GM19438 (cell line): ENCODE measurements around the gene CACNB2.

Experiments used
- ATAC-seq: cut with Tn5 transposase; IDR thresholded peaks from one replicate; pipeline ENCODE4 v1.9.1; 2021; ENCODE audit warnings: low read depth; ENCODE audit not compliant: unreplicated experiment

Gene CACNB2

DNA sequence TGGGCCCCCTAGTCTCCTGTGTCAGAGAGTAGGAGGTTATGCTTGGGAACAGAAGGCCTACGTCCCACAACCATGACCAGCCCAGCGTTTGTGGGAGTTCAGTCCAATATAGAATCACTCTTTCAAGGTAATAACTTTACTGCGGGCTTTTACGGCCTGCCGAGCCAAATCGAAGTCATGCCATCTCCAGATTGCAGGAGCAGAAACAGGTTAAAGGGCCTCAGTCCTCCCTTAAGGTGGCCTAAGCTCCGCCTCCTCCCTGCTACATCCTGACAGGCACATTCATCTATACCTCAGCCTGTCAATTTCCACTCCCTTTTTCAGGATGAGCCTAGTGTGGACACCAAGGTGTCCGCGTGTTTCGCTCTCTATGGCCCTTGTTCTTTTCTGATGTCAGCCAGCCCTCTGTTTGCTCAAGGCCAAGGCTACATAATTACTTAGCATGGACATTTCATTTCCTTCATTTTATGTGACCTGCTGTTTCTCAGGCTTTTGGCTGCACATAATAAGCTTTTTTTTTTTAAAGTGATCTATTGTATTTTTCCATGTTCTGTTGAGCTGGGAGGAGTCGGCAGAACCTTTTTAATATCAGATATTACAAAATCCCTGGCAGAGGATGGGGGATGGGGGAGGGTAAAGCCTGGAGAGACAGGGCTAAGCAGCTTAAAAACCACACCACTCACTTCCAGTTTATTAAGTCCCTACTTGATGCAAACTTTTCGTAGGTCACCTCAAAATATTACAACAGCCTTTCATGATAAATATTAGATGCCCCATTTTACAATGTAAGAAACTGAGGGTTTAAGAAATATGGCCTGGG, 84.6 kb downstream of the CACNB2 start:
- no peak for ATAC-seq

- ATAC-seq = no peak
These were observed 86.1 kb downstream of the CACNB2 start for GRCh38 chr10:18226336-18226735.

DNA sequence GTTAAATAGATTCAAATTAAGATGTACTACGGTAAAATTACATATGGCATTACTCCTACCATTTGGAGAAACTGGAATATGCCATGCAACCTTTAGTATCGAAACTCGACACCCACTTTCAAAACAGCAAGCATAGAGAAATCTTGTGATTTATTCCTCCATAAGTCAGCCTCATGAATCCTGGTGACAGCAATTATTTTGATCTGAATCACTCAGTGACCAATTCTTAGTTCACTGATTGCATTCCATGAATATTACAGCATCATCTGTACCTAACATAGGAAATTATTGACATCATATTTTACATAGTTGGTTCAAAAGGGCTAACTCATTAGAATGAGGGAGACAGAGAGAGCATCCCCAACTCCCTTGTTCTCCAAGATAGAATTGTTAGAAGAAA, 89.6 kb downstream of the CACNB2 start:
- ATAC-seq = no peak

- ATAC-seq = no peak
These were observed 90.6 kb downstream of the CACNB2 start for GRCh38 chr10:18230794-18231193.

- ATAC-seq = no peak
These were observed 91.3 kb downstream of the CACNB2 start for GRCh38 chr10:18231480-18231879.

- no peak for ATAC-seq
These were observed 93.6 kb downstream of the CACNB2 start for GRCh38 chr10:18233775-18234174.

- ATAC-seq = no peak
These were observed 95.3 kb downstream of the CACNB2 start for GRCh38 chr10:18235477-18235876.

GRCh38 chr10:18236756-18237155, 96.5 kb downstream of the CACNB2 start:
- ATAC-seq = no peak

GRCh38 chr10:18238870-18239485, 98.8 kb downstream of the CACNB2 start:
- no peak for ATAC-seq

GRCh38 chr10:18240185-18240882, 100.1 kb downstream of the CACNB2 start:
- no peak for ATAC-seq

DNA sequence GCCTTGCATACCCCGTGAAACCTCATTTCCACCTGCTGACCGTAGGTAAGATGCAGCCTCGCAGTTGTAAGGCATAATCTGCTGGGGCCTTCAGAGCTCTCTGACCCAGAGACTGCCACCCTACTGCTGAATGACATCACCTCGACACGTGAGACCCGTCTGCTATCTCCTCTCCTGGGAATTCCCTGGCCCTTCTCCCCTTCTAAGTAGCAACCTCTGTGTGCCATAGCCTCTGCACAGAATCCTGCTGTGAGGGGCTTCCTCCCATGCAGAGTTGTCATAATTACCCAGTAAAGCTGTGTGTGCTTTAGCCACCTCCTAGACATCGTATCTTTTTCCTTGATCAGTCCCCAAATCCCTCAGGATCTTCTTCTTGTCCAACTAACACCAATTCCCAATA, 106.7 kb downstream of the CACNB2 start:
- no peak for ATAC-seq

GRCh38 chr10:18252086-18252485, 111.9 kb downstream of the CACNB2 start:
- ATAC-seq = no peak

GRCh38 chr10:18254086-18254485, 113.9 kb downstream of the CACNB2 start:
- no peak for ATAC-seq

GRCh38 chr10:18254692-18255091, 114.5 kb downstream of the CACNB2 start:
- ATAC-seq = no peak

DNA sequence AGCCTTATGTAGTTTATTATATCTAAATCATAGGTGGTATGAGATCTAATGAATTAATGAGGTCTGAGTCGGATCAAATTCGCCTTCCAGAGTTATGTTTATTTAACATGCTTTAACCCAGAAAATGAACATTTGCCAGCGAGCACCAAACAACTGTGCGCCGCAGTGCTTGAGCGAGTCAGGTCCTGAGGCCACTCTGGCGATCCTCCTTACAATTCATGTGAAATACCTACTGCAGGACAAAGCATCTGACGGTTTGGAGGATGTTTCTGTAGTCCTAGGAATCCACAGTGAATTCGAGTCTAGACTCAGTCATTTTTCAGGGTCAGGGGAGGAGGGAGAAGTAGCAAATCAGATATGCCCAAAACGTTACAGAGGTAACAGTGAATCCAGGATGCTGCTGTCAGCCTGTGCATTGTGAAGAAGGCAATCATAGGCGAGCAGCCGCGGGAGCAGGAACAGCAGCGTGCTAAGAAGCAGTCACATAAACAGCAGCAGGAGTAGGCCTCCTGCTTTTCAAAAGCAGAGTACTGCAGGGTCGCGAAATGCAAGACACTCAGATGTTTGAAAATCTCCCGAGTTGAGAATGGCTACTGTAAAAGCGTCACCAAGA, 120.2 kb downstream of the CACNB2 start:
- ATAC-seq = no peak

GRCh38 chr10:18261063-18261610, 120.9 kb downstream of the CACNB2 start:
- no peak for ATAC-seq

GRCh38 chr10:18261768-18262231, 121.6 kb downstream of the CACNB2 start:
- ATAC-seq = no peak

- ATAC-seq = no peak
These were observed 124.3 kb downstream of the CACNB2 start for GRCh38 chr10:18264466-18265050.

- no peak for ATAC-seq
These were observed 127.8 kb downstream of the CACNB2 start for GRCh38 chr10:18268005-18268404.

DNA sequence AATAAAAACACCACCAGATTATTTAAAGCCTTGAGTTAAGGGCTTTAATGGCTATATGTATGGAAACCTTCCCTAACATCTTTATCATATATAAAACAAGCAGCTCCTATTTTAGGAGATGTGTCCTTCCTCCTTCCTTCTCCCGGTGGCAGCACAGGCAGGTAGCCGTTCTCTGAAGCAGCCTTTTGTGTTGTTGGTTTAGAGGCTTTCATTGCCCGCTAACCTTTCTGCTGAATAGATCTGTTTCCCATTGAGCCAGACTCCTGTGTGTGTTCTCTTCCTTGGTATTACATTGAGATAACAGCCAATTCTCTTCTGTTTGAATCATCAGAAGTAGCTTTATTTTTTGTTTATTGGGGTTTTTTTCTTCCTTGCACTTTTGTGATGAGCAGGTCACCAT, 131.3 kb downstream of the CACNB2 start:
- no peak for ATAC-seq
